ENCODE measurements around the gene ZNF763.
A peak's percentile ranks its signal among the peaks of the same experiment; 100 is the strongest.
"Not testable (repeated sequence)": the region's sequence is repeated elsewhere in the genome, so short reads cannot be mapped to it uniquely, and the experiment has no call there.

ZNF763 gene

GRCh38 chr19:11942008-11942842 lies 22.6 kb upstream of the ZNF763 start:
- Histone ChIP-seq H3K9ac (ENCODE audit: low read length) (no peak overlapping the region), H3K9me3 (ENCODE audit: control insufficient read depth, low read length) (peaks cover 55% of the 10 kb centered on the region), H3K36me3 (ENCODE audit: control insufficient read depth, insufficient read depth, low read length, severe bottlenecking) (peaks cover 47% of the 10 kb centered on the region), H3K4me3 (ENCODE audit: low read length) (peak overlapping the region; percentile 39), H3K4me1 (ENCODE audit: control insufficient read depth, insufficient read depth, low read length) (no peaks in the 10 kb centered on the region), H3K27me3 (replicated peaks; ENCODE audit: control insufficient read depth, insufficient read depth, low read length) (no peaks in the 10 kb centered on the region)
- no peak for DNase-seq (ENCODE audit: low read depth)

- Histone ChIP-seq H3K9ac (ENCODE audit: low read length) (no peak overlapping the region), H3K4me1 (ENCODE audit: control insufficient read depth, insufficient read depth, low read length) (no peaks in the 10 kb centered on the region), H3K4me3 (ENCODE audit: low read length) (peak overlapping the region; percentile 39), H3K27me3 (replicated peaks; ENCODE audit: control insufficient read depth, insufficient read depth, low read length) (no peaks in the 10 kb centered on the region), H3K36me3 (ENCODE audit: control insufficient read depth, insufficient read depth, low read length, severe bottlenecking) (peaks cover 51% of the 10 kb centered on the region), H3K9me3 (ENCODE audit: control insufficient read depth, low read length) (peaks cover 61% of the 10 kb centered on the region)
- no peak for DNase-seq (ENCODE audit: low read depth)
Observed at GRCh38 chr19:11942843-11943108, 22.1 kb upstream of the ZNF763 start.

GRCh38 chr19:11944656-11945055 lies 20.2 kb upstream of the ZNF763 start:
- no peak overlapping the region for H3K9ac ChIP-seq (ENCODE audit: low read length)
- H3K27me3 ChIP-seq (replicated peaks; ENCODE audit: control insufficient read depth, insufficient read depth, low read length), result no peaks in the 10 kb centered on the region
- no peaks in the 10 kb centered on the region for H3K4me1 ChIP-seq (ENCODE audit: control insufficient read depth, insufficient read depth, low read length)
- H3K36me3 ChIP-seq (ENCODE audit: control insufficient read depth, insufficient read depth, low read length, severe bottlenecking), result peaks cover 69% of the 10 kb centered on the region
- H3K9me3 ChIP-seq (ENCODE audit: control insufficient read depth, low read length), result peaks cover 80% of the 10 kb centered on the region
- DNase-seq (ENCODE audit: low read depth), result no peak
- H3K4me3 ChIP-seq (ENCODE audit: low read length), result peak overlapping the region; percentile 39

- Histone ChIP-seq H3K36me3 (ENCODE audit: control insufficient read depth, insufficient read depth, low read length, severe bottlenecking) (peaks cover 87% of the 10 kb centered on the region), H3K9ac (ENCODE audit: low read length) (no peak overlapping the region), H3K4me3 (ENCODE audit: low read length) (peak overlapping the region; percentile 69), H3K4me1 (ENCODE audit: control insufficient read depth, insufficient read depth, low read length) (no peaks in the 10 kb centered on the region), H3K27me3 (replicated peaks; ENCODE audit: control insufficient read depth, insufficient read depth, low read length) (no peaks in the 10 kb centered on the region), H3K9me3 (ENCODE audit: control insufficient read depth, low read length) (peaks cover 100% of the 10 kb centered on the region)
- no peak for DNase-seq (ENCODE audit: low read depth)
Observed at GRCh38 chr19:11948646-11949045, 16.2 kb upstream of the ZNF763 start.

- peaks cover 100% of the 10 kb centered on the region for H3K9me3 ChIP-seq (ENCODE audit: control insufficient read depth, low read length)
- peaks cover 82% of the 10 kb centered on the region for H3K36me3 ChIP-seq (ENCODE audit: control insufficient read depth, insufficient read depth, low read length, severe bottlenecking)
- H3K4me1 ChIP-seq (ENCODE audit: control insufficient read depth, insufficient read depth, low read length), result no peaks in the 10 kb centered on the region
- DNase-seq (ENCODE audit: low read depth), result no peak
- H3K9ac ChIP-seq (ENCODE audit: low read length), result no peak overlapping the region
- H3K27me3 ChIP-seq (replicated peaks; ENCODE audit: control insufficient read depth, insufficient read depth, low read length), result no peaks in the 10 kb centered on the region
- peak overlapping the region; percentile 69 for H3K4me3 ChIP-seq (ENCODE audit: low read length)
Observed at GRCh38 chr19:11949201-11949600, 15.6 kb upstream of the ZNF763 start.

- H3K27me3 ChIP-seq (replicated peaks; ENCODE audit: control insufficient read depth, insufficient read depth, low read length); H3K9ac ChIP-seq (ENCODE audit: low read length); DNase-seq (ENCODE audit: low read depth); H3K4me1 ChIP-seq (ENCODE audit: control insufficient read depth, insufficient read depth, low read length): not testable (repeated sequence)
- peak overlapping the region; percentile 69 for H3K4me3 ChIP-seq (ENCODE audit: low read length)
- H3K9me3 ChIP-seq (ENCODE audit: control insufficient read depth, low read length), result peaks cover 100% of the 10 kb centered on the region
- peaks cover 77% of the 10 kb centered on the region for H3K36me3 ChIP-seq (ENCODE audit: control insufficient read depth, insufficient read depth, low read length, severe bottlenecking)
Observed at GRCh38 chr19:11949614-11950080, 15.2 kb upstream of the ZNF763 start.

GRCh38 chr19:11950312-11950711 lies 14.5 kb upstream of the ZNF763 start:
- no peaks in the 10 kb centered on the region for H3K4me1 ChIP-seq (ENCODE audit: control insufficient read depth, insufficient read depth, low read length)
- no peak for DNase-seq (ENCODE audit: low read depth)
- peak overlapping the region; percentile 69 for H3K4me3 ChIP-seq (ENCODE audit: low read length)
- peaks cover 99% of the 10 kb centered on the region for H3K9me3 ChIP-seq (ENCODE audit: control insufficient read depth, low read length)
- peaks cover 71% of the 10 kb centered on the region for H3K36me3 ChIP-seq (ENCODE audit: control insufficient read depth, insufficient read depth, low read length, severe bottlenecking)
- H3K27me3 ChIP-seq (replicated peaks; ENCODE audit: control insufficient read depth, insufficient read depth, low read length), result no peaks in the 10 kb centered on the region
- no peak overlapping the region for H3K9ac ChIP-seq (ENCODE audit: low read length)

GRCh38 chr19:11963566-11964355 lies 1.1 kb upstream of the ZNF763 start:
- peak; percentile 93 for DNase-seq (ENCODE audit: low read depth)
- no peaks in the 10 kb centered on the region for H3K27me3 ChIP-seq (replicated peaks; ENCODE audit: control insufficient read depth, insufficient read depth, low read length)
- H3K9me3 ChIP-seq (ENCODE audit: control insufficient read depth, low read length), result no peaks in the 10 kb centered on the region
- peak overlapping the region; percentile 85 for H3K9ac ChIP-seq (ENCODE audit: low read length)
- peaks cover 11% of the 10 kb centered on the region for H3K4me1 ChIP-seq (ENCODE audit: control insufficient read depth, insufficient read depth, low read length)
- H3K4me3 ChIP-seq (ENCODE audit: low read length), result peak overlapping the region; percentile 92
- peaks cover 6% of the 10 kb centered on the region for H3K36me3 ChIP-seq (ENCODE audit: control insufficient read depth, insufficient read depth, low read length, severe bottlenecking)

GRCh38 chr19:11964496-11964857 lies 363 bp upstream of the ZNF763 start:
- Histone ChIP-seq H3K27me3 (replicated peaks; ENCODE audit: control insufficient read depth, insufficient read depth, low read length) (no peaks in the 10 kb centered on the region), H3K4me3 (ENCODE audit: low read length) (peak overlapping the region; percentile 92), H3K9ac (ENCODE audit: low read length) (peak overlapping the region; percentile 85), H3K9me3 (ENCODE audit: control insufficient read depth, low read length) (no peaks in the 10 kb centered on the region), H3K36me3 (ENCODE audit: control insufficient read depth, insufficient read depth, low read length, severe bottlenecking) (peaks cover 6% of the 10 kb centered on the region), H3K4me1 (ENCODE audit: control insufficient read depth, insufficient read depth, low read length) (peaks cover 11% of the 10 kb centered on the region)
- DNase-seq (ENCODE audit: low read depth), result no peak

- H3K36me3 ChIP-seq (ENCODE audit: control insufficient read depth, insufficient read depth, low read length, severe bottlenecking), result no peaks in the 10 kb centered on the region
- DNase-seq (ENCODE audit: low read depth), result no peak
- no peak overlapping the region for H3K4me3 ChIP-seq (ENCODE audit: low read length)
- H3K9ac ChIP-seq (ENCODE audit: low read length), result no peak overlapping the region
- H3K4me1 ChIP-seq (ENCODE audit: control insufficient read depth, insufficient read depth, low read length), result peaks cover 4% of the 10 kb centered on the region
- H3K27me3 ChIP-seq (replicated peaks; ENCODE audit: control insufficient read depth, insufficient read depth, low read length), result no peaks in the 10 kb centered on the region
- peaks cover 15% of the 10 kb centered on the region for H3K9me3 ChIP-seq (ENCODE audit: control insufficient read depth, low read length)
Observed at GRCh38 chr19:11970174-11970573, 5.3 kb downstream of the ZNF763 start.

- Histone ChIP-seq H3K27me3 (replicated peaks; ENCODE audit: control insufficient read depth, insufficient read depth, low read length) (no peaks in the 10 kb centered on the region), H3K9ac (ENCODE audit: low read length) (no peak overlapping the region), H3K4me3 (ENCODE audit: low read length) (no peak overlapping the region), H3K9me3 (ENCODE audit: control insufficient read depth, low read length) (peaks cover 20% of the 10 kb centered on the region), H3K36me3 (ENCODE audit: control insufficient read depth, insufficient read depth, low read length, severe bottlenecking) (no peaks in the 10 kb centered on the region), H3K4me1 (ENCODE audit: control insufficient read depth, insufficient read depth, low read length) (no peaks in the 10 kb centered on the region)
- no peak for DNase-seq (ENCODE audit: low read depth)
Observed at GRCh38 chr19:11971041-11971440, 6.2 kb downstream of the ZNF763 start.
